GM21515 (cell line): ENCODE measurements around the gene ADGRL3.

ENCODE experiments used
- ATAC-seq: cut with Tn5 transposase; IDR thresholded peaks from one replicate; pipeline ENCODE4 v1.9.1; 2021; ENCODE audit not compliant: unreplicated experiment

Gene ADGRL3

DNA sequence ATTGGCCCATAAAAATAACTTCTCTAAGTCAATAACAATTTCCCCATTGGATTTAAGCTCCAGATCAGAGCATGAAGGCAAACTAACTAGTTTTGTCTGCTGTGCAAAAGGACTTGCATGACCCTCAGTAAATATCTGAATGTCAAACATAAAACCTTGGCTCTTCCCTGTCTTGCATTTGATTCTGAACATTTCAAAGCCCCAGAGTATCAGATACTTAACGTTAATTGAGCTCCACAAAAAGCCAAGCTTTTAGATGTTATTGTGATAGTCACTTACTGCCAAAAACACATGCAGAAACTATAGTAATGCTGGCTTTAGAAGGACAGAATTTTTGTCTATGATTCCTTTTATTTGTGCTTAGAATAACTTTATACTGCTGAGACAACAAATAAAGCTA is 664.2 kb downstream of the ADGRL3 start:
- no peak for ATAC-seq

DNA sequence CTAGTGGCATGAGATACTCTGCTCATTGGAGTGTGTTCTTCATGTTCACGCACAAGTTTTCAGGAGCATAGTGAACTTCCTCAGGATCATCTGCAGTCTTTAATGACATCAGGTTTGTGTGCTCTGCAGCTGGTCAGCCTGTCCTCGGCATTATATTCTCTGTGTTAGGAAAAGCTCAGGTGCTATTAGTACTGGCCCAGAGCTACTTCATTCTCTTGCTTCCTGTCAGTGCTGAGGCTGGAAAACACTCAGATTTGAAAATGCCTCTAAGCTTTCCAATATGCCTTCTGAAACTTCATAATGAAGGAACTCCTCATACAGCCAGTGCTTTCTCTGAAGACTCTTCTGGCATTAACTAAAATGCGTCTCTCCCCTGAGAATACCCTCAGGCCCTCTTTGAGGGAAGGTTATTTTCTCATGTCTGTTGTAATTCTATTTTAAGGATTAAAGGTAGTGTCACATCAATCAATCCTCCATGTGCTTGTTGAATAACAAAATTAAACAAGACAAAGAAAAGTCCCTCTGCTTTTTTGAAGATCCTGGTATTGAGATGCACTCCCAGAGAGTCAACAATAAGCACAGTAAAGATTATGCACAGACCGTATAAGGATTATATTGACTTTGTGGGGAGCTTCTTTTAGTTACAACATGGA is 666.4 kb downstream of the ADGRL3 start:
- no peak for ATAC-seq

DNA sequence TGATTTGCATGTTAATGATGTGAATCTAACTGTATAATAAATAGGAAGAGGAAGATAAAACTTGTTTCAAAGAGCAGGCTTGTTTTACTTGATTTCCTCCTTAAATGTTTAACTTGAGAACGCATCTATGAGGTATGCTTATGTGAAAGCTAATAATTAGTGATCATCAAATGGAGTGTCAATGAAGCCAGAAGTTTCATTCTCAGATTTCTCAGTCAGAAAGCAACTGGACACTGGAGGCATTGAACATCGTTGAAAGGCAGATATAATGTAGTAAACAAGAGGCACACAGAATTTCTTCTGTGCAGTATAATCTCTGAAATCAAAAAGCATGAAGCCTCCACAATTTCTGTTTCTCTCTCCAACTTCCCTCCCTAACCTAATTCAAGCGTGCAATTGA is 672.9 kb downstream of the ADGRL3 start:
- no peak for ATAC-seq

DNA sequence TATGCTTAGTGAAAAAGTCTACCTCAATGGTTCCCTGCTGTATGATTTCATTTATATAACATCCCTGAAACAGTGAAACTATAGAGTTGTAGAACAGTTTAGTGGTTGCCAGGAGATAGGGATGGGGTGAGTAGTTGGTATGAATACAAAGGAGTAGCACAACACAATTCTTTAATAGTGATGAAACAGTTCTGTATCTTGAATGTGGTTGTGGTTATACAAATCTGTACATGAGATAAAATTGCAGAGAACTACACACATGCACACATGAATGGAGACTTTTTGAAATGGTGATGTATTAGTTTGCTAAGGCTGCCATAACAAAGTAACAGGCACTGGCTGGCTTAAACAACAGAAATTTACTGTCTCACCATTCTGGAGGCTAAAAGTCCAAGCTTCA is 677.1 kb downstream of the ADGRL3 start:
- no peak for ATAC-seq

DNA sequence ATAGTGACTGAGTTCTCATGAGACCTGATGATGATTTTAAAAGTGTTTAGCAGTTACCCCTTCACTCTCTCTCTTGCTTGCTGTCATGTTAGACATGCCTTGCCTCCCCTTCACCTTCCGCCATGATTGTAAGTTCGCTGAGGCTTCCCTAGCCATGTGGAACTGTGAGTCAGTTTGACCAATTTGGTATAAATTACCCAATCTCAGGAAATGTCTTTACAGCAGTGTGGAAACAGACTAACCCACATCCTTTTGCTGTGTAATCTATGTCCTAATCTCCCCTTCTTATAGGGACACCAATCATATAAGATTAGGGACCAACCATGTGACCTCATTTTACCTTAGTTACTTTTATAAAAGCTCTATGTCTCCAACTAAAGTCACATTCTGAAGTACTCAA is 677.8 kb downstream of the ADGRL3 start:
- ATAC-seq, result no peak

DNA sequence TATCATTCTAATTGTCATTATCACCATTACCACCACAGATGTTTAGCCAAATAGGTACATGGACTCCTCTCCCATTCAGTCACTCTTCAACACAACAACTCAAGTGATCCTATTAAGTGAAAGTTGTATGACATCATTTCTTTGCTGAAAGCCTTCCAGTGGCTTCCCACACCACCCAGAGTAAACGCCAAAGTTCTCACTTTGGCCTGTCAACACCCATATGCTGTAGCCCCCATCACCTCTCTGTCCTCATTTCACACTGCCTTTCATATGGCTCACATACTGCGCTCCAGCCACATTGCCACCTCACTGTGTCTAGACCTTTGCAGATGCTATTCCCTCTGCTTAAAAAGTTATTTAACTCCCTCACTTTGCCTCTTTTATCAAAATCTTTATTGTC is 682.3 kb downstream of the ADGRL3 start:
- ATAC-seq, result no peak

DNA sequence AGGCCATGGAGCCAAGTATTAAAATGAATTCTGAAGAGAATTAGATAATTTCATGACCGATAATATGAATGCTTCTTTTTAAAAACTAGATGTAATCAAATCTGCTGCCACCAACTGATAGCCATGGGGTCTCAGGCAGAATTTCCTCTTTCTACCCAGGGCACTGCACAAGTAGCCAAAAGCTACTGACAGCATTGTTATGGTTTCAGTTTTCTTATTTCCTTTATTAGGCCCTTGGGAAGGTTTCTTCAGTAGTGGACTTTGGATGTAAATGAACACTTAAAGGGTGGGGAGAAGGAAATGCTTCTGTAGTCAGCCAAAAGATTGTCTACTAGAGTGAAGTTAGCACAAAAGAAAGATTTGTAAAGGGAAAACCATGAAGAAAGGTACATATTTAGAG is 686.0 kb downstream of the ADGRL3 start:
- no peak for ATAC-seq

DNA sequence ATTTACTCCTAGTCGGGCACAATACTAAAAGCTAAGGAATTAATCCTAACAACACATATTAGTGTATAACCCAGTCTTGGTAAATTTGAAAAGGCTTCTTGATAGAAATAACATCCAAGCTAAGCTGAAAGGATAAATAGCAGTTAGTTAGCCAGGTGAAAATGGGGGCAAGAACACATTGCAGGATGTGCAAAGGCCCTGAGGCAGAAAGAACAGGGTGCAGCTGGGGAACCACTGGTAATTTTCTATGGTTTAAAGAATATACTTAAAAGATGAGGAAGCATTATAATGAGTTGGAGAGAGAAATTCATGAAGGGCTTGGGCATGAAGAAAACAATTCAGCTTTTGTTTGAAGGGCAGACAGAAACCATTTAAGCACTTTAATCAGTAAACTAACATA is 689.0 kb downstream of the ADGRL3 start:
- no peak for ATAC-seq

DNA sequence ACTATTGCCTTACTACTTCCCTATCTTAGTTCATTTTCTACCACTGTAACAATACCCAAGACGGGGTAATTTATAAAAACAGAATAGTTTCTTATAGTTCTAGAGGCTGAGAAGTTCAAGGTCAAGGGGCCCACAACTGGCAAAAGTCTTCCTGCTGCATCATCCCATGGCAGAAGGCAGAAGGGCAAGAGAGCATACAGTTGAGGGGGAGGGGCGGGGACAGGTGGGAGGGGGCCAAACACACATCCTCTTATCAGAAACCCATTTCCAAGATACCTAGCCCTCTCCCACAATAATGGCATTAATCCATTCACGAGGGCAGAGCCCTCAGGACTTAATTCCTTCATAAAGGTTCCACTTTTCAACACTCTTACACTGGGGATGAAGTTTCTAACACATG is 690.2 kb downstream of the ADGRL3 start:
- no peak for ATAC-seq

DNA sequence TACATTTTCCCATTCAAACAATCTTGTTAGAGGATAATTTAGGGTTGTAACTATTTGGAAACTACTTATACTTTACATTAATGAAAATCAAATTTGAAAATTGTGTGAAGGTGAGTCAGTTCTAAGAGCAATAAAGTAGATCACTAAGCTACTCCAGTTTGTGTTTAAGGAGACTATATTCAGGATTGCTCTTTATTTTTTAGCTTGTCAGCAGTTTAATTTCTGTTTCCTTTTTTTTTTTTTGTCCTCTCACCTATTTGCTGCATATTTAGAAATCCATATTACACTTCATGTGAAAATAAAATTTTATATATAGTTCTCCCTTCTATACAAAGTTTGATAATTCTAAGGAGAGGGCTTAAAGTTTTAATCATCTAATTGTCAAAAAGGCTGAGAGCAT is 691.8 kb downstream of the ADGRL3 start:
- no peak for ATAC-seq

DNA sequence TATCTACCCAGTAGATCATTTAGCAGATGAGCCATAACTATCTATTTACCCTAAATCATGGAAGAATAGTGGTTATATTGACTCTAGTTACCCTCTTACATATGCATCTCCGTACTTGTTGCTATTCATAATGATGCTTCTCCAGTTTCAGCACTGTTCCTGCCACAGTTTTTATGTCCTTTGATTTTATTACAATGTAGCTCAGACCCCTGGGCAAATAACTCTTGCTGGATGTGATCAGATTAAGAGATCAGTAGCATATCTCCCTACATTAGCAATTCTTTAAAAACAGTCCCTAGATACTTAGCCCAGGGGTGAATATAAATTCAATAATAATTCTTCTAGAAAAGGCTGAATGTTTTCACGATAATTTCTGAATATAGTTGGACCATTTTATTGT is 696.5 kb downstream of the ADGRL3 start:
- no peak for ATAC-seq

DNA sequence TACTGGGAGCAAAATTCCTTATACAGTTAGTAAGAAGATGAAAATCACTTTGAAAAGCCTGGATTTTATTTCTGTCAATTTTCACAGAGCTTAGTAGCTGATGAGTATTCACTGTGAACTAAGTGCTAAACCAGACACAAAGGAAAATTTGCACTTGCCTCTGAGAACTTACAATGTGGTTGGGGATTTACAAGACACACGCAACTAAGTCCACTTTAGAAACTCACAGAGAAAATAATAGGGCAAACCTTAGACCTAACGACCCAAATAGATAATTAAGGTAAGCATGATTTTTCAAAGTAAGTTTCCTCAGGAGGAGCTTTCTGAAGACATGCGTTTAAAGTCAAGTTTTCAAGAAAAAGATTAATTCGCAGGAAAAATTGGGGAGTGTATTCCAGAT is 708.9 kb downstream of the ADGRL3 start:
- no peak for ATAC-seq

DNA sequence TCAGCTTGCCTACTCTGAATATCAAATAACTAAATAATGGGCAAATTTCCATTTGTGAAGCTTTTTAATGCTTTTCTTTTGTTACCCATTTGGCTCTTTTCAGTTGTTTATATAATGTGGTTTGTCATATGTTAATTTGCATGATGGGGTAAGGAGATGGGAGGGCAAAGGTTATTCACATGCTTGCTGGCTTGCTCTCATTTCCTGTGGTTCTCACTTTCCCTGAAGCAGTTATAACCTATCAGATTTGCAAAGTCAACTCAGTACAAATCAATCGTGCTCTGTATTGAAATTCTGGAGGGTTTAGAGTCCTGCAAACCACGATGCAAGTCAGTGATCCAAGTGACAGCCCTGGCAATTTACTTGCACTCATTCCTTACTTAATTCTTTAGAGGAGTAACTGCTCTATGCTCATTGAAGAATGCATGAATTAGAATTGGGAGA is 711.2 kb downstream of the ADGRL3 start:
- no peak for ATAC-seq

DNA sequence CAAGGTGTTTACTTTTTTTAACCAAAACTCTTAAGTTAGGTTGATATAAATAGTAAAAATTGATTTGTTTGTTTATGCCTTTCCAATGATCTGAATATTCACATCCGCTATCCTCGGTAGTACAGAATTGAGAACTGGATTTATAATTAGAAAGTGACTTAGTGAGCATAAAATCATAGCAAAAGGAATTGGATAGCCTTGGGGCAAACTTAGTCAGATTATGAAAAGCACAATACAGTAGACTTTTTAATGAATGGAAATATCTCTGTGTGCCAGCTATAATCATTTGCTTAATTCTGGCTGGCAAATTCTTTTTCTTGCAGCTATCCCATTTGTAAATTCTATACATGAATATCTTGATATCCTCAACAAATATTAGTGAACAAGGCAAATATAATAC is 713.5 kb downstream of the ADGRL3 start:
- ATAC-seq, result no peak

DNA sequence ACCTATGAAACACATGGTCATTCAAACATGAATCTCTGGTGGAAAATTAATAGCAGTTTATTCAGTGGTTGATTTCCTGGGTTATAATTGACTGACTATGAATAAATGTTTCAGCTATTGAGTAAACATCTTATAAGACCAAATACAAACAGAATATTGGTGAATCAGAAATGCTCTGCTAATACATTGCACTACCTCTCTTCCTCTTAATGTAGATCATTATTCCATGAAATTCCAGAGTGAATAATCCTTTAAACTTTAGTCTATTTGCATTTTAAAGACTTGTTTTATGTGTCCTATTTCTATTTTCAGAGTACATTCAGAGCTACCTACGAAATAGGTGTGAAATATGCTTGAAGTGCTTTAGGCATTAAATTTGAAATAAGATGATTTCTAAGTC is 715.4 kb downstream of the ADGRL3 start:
- ATAC-seq, result no peak

DNA sequence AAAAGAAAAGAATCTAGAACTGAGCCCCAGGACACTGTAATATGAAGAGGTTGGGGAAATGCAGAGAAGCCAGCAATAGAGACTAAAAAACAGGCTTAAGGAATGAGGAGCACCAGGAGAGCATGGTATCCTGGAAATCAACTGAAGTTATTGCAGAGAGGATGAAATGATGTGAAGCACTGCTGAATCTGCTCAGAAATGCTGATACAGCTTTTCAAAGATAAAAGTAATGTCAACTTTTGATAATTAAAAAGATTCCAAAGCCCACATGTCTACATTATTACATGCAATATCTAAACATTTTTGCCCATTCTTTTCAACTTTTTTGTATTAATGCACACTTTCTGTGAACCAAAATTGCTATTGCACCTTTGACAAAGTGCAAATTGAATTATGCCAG is 718.4 kb downstream of the ADGRL3 start:
- ATAC-seq, result no peak

DNA sequence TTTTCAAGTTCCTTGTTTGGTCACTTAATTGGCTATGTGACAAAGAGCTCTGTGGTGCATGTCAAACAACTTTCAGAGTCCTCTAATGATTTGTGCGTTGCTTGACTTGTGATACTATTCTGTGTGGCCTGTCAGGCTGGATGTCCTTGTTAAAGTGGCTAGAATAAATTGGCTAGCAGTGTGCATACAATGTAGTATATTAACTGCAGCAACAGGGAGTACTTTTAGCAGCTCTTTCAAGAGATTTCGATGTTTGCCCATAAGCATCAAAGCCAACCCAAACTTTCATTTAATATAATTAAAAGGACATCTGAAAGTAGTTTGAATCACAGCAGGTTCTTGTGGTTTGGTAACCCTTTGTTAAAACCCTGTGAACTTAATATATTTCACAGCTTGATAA is 718.9 kb downstream of the ADGRL3 start:
- ATAC-seq, result no peak

DNA sequence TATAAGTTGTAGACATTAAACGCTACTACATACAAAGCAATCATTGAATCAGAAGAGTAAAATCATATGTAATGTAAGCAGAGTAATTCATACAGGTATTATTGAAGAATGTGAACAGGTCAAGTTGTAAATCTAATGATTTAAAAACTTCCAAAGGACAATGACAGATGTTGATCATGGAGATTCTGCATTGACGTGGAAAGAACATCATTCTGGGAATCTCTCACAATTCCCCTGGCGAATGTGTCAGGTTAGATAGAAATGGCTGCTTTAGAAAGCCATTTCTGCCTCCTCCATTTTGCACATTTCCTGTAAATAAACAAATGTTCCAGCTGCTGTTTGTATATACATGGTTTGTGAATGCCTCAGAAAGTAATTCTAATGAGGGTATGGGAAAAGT is 719.4 kb downstream of the ADGRL3 start:
- ATAC-seq, result no peak

DNA sequence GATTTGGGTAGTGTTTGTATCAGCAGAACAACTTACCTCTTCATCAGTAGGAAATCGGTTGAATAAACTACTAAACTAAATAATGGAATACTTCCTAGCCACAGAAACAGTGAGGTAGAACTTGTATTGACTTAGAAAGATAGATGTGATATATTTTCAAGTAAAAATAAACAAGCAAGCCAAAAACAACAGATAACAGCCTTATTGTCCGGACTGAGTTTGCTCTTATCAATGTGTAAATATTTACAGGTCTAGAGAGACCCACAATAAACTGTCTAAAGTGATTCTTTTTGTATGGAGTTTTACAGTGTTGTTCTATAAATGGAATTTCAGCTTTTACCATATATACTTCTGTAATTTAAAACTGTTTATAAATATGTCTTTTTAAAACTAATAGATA is 721.8 kb downstream of the ADGRL3 start:
- no peak for ATAC-seq

DNA sequence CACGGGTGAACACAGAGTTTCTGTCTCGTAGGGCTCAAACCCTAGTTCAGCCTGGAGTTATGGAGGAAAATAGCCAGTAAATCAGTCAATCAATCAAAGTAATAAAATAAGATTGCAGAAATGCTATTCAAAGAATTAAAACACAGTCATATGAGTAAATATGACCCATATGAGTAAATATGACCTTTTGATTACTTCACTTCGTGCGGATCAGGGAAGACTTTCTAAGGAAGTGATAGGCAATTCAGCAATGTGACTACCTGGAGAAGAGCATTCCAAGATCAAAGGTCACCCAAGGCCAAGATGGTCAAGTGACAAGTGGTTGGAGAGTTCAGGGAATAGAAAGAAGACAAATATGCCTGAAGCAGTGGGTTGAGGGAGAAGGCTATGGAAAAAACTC is 722.6 kb downstream of the ADGRL3 start:
- ATAC-seq, result no peak

DNA sequence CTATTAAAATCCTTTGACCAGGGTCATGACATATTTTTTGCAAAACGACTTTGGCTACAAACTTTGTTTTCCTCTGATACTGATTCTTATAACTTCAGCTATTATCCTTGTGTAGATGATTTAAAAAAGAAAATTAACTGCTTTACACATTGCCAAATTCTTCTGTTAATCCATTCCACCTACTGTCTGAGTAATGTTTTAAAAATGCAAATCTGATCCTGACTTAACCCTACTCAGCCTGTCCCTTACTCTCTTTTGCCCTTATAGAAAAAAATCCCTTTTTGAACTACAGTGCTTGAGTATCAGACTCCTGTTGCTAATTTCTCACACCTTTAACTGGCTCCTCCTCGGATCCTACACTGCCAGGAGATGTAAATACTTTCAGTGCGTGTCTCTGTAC is 723.1 kb downstream of the ADGRL3 start:
- ATAC-seq, result no peak

DNA sequence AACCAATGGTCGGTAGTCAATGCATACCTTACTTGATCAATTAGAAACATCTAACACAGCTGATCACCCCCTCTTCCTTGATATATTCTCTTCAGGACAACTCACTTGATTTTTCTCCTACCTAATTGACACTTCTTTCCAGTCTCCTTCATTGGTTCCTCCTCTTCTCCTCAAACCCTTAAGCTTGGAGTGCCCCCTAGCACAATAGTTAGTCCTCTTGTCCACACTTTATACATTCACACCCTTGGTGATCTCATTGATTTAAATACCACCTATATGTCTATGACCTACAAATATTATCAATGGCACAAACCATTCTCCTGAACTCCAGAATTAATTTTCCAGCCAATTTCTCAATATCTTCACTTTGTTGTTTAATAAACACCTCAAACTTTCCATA is 724.0 kb downstream of the ADGRL3 start:
- ATAC-seq, result no peak

DNA sequence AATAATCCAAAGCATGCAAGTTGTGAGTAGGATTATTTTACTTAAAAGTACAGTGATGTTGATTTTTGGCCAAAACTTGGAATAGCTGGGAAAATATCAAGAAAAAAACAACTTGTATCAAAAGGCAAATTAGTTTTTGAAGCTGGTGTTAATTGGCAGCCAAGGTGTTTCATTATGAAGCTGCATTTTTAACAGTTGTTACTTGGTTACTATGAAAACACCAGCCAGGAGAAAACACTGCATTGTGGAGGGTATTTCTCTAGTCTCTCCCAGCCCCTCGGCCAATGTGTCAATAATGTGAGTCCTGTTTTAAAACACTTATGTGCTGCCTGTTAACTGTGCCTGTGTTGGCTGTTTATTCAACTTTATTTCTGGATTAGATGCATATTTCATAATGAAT is 733.4 kb downstream of the ADGRL3 start:
- no peak for ATAC-seq

DNA sequence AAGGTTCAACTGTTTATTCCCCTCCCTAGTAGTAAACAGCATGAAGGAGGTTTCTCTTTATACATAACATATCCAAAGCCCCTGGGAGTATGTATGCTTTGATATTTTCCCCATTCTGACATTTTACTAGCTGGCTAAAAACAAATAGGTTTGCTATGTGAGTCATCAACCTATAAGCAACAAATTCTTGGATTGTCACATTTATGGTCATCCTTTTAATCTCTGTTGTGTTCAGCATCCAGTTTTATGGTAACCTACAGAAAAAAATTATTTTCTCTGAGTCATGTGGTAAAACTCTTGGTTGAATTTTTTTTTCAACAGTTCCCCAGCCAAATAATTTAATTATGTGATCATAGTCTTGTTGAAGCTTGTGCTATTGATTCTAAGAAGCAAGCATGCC is 734.1 kb downstream of the ADGRL3 start:
- ATAC-seq, result no peak
